K562 (cell line): ENCODE results near the gene TMEM69. TPM values are rescaled to one million over a fixed set of nuclear protein-coding genes. Genes with fewer than 3 reads are reported as not detected.
"Not testable (repeated sequence)": the region's sequence is repeated elsewhere in the genome, so short reads cannot be mapped to it uniquely, and the experiment has no call there.

Experiments used
- ATAC-seq: fragments of 200-7000 bp; cut with Tn5 transposase; 3 replicates; pipeline ENCODE4 v1.9.1; 2020; ENCODE audit warnings: moderate library complexity
- BruUV-seq: library from RNA; stranded (reverse); fragments of 400-500 nt; replicated peaks from 2 replicates; lab custom pipeline; 2021; lab: Mats Ljungman, UMichigan
- CTCF ChIA-PET: fragments of 300-600 bp; formaldehyde crosslinking; extraction: SDS; loops from one replicate; lab custom pipeline; 2021; ENCODE audit warnings: low intra/inter-chr PET ratio; lab: Yijun Ruan, JAX
- POLR2A ChIA-PET: fragments of 300-600, 350-650 bp; sonication (Branson Sonifier 250); formaldehyde crosslinking; extraction: SDS; loops from one replicate; lab custom pipeline; 2021; ENCODE audit warnings: antibody characterized with exemption, inconsistent platforms; lab: Yijun Ruan, JAX
- DNase-seq, 4 experiments: peaks; one replicate each; pipeline versions ENCODE4 v3.0.0 to v3.0.0-alpha.2; 2011 to 2018; ENCODE audit warnings: low spot score in 3 of 4, mixed read lengths in 3 of 4; ENCODE audit errors: extremely low read depth in 1 of 4
- FAIRE-seq: peaks from 2 replicates; lab custom pipeline; 2011; peaks lifted over from hg19 to GRCh38; lab: Jason Lieb, UNC
- H2AFZ ChIP-seq: 2 replicates; pipeline ENCODE4 v1.6.0; 2011; ENCODE audit warnings: low read depth, low read length, control low read depth, inconsistent platforms
- H3K27ac ChIP-seq: fragments of 200-600 bp; 3 replicates; pipeline ENCODE4 v1.8.0; 2011; ENCODE audit warnings: low read depth, mild to moderate bottlenecking, control low read depth, inconsistent platforms, low read length, moderate library complexity, mixed read lengths; ENCODE audit errors: extremely low read depth
- H3K27me3 ChIP-seq, 2 experiments: fragments of 300-600 bp in 1 of 2; 2 replicates in 1 of 2; 3 replicates in 1 of 2; pipeline versions ENCODE4 v1.6.0 to v1.8.0; 2011; ENCODE audit warnings: inconsistent platforms in 2 of 2, low read length in 2 of 2, mild to moderate bottlenecking in 1 of 2, mixed read lengths in 1 of 2, moderate library complexity in 1 of 2; ENCODE audit not compliant: control insufficient read depth in 2 of 2, insufficient read depth in 2 of 2
- H3K36me3 ChIP-seq: fragments of 300-600 bp; 3 replicates; pipeline ENCODE4 v1.8.0; 2011; ENCODE audit warnings: mild to moderate bottlenecking, low read length, inconsistent platforms; ENCODE audit not compliant: control insufficient read depth, insufficient read depth
- H3K4me1 ChIP-seq, 2 experiments: fragments of 200-600 bp in 1 of 2; replicated peaks in 1 of 2; 2 replicates in 1 of 2; 3 replicates in 1 of 2; pipeline versions ENCODE4 v1.5.1 to v1.8.0; 2011; ENCODE audit warnings: inconsistent platforms in 2 of 2, low read length in 2 of 2, mild to moderate bottlenecking in 1 of 2, mixed read lengths in 1 of 2, moderate library complexity in 1 of 2; ENCODE audit not compliant: control insufficient read depth in 2 of 2, insufficient read depth in 2 of 2
- H3K4me2 ChIP-seq: 2 replicates; pipeline ENCODE4 v1.6.1; 2011; ENCODE audit warnings: low read length, control low read depth, inconsistent platforms, mixed read lengths; ENCODE audit not compliant: insufficient read depth
- H3K4me3 ChIP-seq: fragments of 200-600 bp; sonication (generic), shearing (Covaris generic); 2 replicates; pipeline ENCODE4 v1.5.1; 2016; ENCODE audit warnings: control low read depth, inconsistent platforms
- H3K79me2 ChIP-seq: fragments of 200-600 bp; 3 replicates; pipeline ENCODE4 v1.8.0; 2011; ENCODE audit warnings: low read length, inconsistent platforms; ENCODE audit not compliant: control insufficient read depth, insufficient read depth
- H3K9ac ChIP-seq, 2 experiments: 2 replicates each; pipeline versions ENCODE4 v1.6.0 to v1.6.1; 2011; ENCODE audit warnings: low read depth in 2 of 2, low read length in 2 of 2, control low read depth in 1 of 2, inconsistent platforms in 1 of 2, mild to moderate bottlenecking in 1 of 2, mixed read lengths in 1 of 2; ENCODE audit not compliant: insufficient read depth in 1 of 2
- H3K9me1 ChIP-seq: one replicate; pipeline ENCODE4 v1.6.0; 2011; ENCODE audit warnings: inconsistent platforms, mild to moderate bottlenecking, low read length, moderate library complexity; ENCODE audit not compliant: control insufficient read depth, insufficient read depth
- H3K9me3 ChIP-seq: replicated peaks from 2 replicates; pipeline ENCODE4 v1.5.1; 2011; ENCODE audit warnings: low read depth, low read length, inconsistent platforms; ENCODE audit not compliant: control insufficient read depth, insufficient read depth
- H4K20me1 ChIP-seq: replicated peaks from 2 replicates; pipeline ENCODE4 v1.6.1; 2011; ENCODE audit warnings: low read length, inconsistent platforms, mixed read lengths; ENCODE audit not compliant: control insufficient read depth, insufficient read depth
- CXXC5 ChIP-seq: fragments of 250-450 bp; sonication (Bioruptor Pico); IDR thresholded peaks from 2 replicates; pipeline ENCODE4 v1.8.0; 2022; ENCODE audit warnings: inconsistent platforms, mild to moderate bottlenecking, moderate library complexity
- EP400 ChIP-seq: fragments of 450-650 bp; IDR thresholded peaks from 2 replicates; pipeline ENCODE4 v1.6.1; 2017; ENCODE audit warnings: antibody characterized with exemption, mild to moderate bottlenecking, moderate library complexity
- OTX1 ChIP-seq: fragments of 450-650 bp; formaldehyde crosslinking; IDR thresholded peaks from 2 replicates; pipeline ENCODE4 v1.4.0; 2022; ENCODE audit warnings: mild to moderate bottlenecking
- PTTG1 ChIP-seq: fragments of 450-650 bp; IDR thresholded peaks from 2 replicates; pipeline ENCODE4 v1.6.1; 2016; ENCODE audit warnings: low read depth, mild to moderate bottlenecking, missing genetic modification characterization, missing compliant biosample characterization
- WGBS: fragments of 100-300 bp; shearing (Covaris generic); methylation state at CpG from one replicate; pipeline ENCODE4 v1.1.6; 2016; ENCODE audit warnings: low coverage, mixed read lengths; ENCODE audit not compliant: insufficient coverage; ENCODE audit errors: missing lambda C conversion rate; 5-methylcytosine and 5-hydroxymethylcytosine counted together
- in situ Hi-C: fragments of 300-500 bp; cut with MboI; formaldehyde crosslinking; loops from 4 replicates; pipeline ENCODE4 v1.15.0; 2018; ENCODE audit warnings: inconsistent platforms, mixed read lengths
- intact Hi-C: fragments of 100-400 bp; cut with micrococcal nuclease; formaldehyde crosslinking; loops from 2 replicates; pipeline ENCODE4 v1.14.2; 2022
- polyA plus RNA-seq, 8 experiments: library from polyadenylated mRNA; depleted of rRNA in 4 of 8; stranded (reverse) in 5 of 8; unstranded in 3 of 8; fragments of >200 nt; fragmentation: Nextera tagmentation in 2 of 8; fragmentation: Illumina TruSeq in 1 of 8; extraction: Ambion mirVana in 2 of 8; extraction: Trizol in 1 of 8; gene quantifications; 2 replicates each; pipeline versions ENCODE4 v1.2.1 to v1.2.3, GENCODE V29; 2011 to 2014; ENCODE audit warnings: inconsistent platforms in 1 of 8, missing spikeins in 1 of 8
- total RNA-seq, 7 experiments: library from RNA; depleted of rRNA in 6 of 7; stranded (reverse); fragments of >200 nt in 6 of 7; fragmentation: Illumina TruSeq in 2 of 7; extraction: Trizol in 2 of 7; gene quantifications; 2 replicates each; pipeline versions ENCODE4 v1.2.1 to v1.2.3, GENCODE V29; 2011 to 2021; ENCODE audit warnings: low replicate concordance in 1 of 7
- TF ChIP-seq, protein P1 (sequence below): fragments of 250-450 bp; sonication (Bioruptor Pico); IDR thresholded peaks from 2 replicates; pipeline ENCODE4 v1.5.1; 2021; ENCODE audit warnings: mild to moderate bottlenecking
- TF ChIP-seq, protein P2 (sequence below): IDR thresholded peaks from 2 replicates; pipeline ENCODE4 v1.6.1; 2011; ENCODE audit warnings: borderline replicate concordance, low read depth, mild to moderate bottlenecking, moderate library complexity, low read length; ENCODE audit not compliant: insufficient read depth, poor library complexity, severe bottlenecking

Gene TMEM69
- total and polyA plus RNA-seq, 9 of the 15 experiments (the other 6 are each of a cell fraction or from before 2014, with no cell fraction given), result 47.3 to 248 (median 103) TPM

DNA sequence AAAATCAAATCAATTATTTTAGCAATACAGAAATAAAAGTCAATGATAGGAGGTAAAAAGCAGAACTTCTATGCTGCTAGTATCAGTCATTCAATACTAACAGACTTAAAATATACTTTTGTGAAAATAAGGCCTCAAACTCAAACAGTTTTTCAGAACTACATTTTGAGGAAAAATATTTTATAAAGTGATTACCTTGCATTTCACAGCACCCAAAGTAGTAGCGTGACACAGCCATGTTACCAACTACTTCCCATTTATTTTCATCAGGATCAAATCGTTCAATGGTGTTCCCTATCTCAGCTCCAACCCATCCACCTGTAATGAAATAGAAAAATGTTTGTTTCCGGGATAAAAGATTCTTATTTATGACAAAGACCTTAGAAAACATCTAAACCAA, 28.7 kb downstream of the TMEM69 start (continued):
- TF ChIP-seq PTTG1 (tag) (no peak), OTX1 (CRISPR knock-in tag) (no peak), CXXC5 (CRISPR knock-in tag) (no peak), EP400 (no peak)
- TF ChIP-seq, protein P1, sequence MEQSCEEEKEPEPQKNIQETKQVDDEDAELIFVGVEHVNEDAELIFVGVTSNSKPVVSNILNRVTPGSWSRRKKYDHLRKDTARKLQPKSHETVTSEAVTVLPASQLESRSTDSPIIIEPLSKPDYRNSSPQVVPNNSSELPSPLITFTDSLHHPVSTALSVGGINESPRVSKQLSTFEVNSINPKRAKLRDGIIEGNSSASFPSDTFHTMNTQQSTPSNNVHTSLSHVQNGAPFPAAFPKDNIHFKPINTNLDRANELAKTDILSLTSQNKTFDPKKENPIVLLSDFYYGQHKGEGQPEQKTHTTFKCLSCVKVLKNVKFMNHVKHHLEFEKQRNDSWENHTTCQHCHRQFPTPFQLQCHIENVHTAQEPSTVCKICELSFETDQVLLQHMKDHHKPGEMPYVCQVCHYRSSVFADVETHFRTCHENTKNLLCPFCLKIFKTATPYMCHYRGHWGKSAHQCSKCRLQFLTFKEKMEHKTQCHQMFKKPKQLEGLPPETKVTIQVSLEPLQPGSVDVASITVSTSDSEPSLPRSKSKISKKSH (CRISPR knock-in tag), result no peak
- TF ChIP-seq, protein P2, sequence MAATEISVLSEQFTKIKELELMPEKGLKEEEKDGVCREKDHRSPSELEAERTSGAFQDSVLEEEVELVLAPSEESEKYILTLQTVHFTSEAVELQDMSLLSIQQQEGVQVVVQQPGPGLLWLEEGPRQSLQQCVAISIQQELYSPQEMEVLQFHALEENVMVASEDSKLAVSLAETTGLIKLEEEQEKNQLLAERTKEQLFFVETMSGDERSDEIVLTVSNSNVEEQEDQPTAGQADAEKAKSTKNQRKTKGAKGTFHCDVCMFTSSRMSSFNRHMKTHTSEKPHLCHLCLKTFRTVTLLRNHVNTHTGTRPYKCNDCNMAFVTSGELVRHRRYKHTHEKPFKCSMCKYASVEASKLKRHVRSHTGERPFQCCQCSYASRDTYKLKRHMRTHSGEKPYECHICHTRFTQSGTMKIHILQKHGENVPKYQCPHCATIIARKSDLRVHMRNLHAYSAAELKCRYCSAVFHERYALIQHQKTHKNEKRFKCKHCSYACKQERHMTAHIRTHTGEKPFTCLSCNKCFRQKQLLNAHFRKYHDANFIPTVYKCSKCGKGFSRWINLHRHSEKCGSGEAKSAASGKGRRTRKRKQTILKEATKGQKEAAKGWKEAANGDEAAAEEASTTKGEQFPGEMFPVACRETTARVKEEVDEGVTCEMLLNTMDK, result no peak

DNA sequence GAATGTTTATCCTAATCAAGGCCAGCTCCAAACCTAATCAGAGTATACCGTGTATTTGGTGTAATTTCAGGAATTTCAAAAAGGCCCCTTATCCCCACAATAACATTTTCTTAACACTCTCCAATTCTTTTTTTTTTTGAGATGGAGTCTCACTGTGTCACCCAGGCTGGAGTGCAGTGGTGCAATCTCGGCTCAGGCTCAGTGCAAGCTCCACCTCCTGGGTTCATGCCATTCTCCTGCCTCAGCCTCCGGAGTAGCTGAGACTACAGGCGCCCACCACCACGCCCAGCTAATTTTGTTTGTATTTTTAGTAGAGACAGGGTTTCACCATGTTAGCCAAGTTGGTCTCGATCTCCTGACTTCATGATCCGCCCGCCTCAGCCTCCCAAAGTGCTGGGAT, 29.4 kb downstream of the TMEM69 start:
- H3K9me1 ChIP-seq, H3K9me3 ChIP-seq, H3K4me1 ChIP-seq, DNase-seq, H4K20me1 ChIP-seq, FAIRE-seq, BruUV-seq, CTCF ChIA-PET, H3K27ac ChIP-seq, H3K9ac ChIP-seq, H3K27me3 ChIP-seq, H3K79me2 ChIP-seq, H3K4me2 ChIP-seq, H3K36me3 ChIP-seq, intact Hi-C loops, in situ Hi-C loops, H2AFZ ChIP-seq, H3K4me3 ChIP-seq: not testable (repeated sequence)
- POLR2A ChIA-PET, result interaction anchor here (0.6 to 1.5 kb wide), 4 partner anchors 9 to 36 kb away, joined by 3 to 4 read pairs (median 4); partner anchors contain the start of gene TMEM69
- 58% methylated on average over 8 of the region's 8 CpGs for WGBS
- peak; percentile 35; the same call in 2 of the 3 replicates for ATAC-seq
